ENCODE results near the gene LARGE1.

LARGE1 gene

GRCh38 chr22:33328789-33329296 lies 591.4 kb downstream of the LARGE1 start:
- no peaks in the 10 kb centered on the region for H3K4me1 ChIP-seq (ENCODE audit: control insufficient read depth in 2 of 2, insufficient read depth in 1 of 2, low read depth in 1 of 2, low read length in 2 of 2)
- H3K27me3 ChIP-seq (ENCODE audit: control insufficient read depth in 3 of 3, insufficient read depth in 3 of 3, low read depth in 1 of 3, low read length in 3 of 3): no peaks in the 10 kb centered on the region
- no peak overlapping the region for H3K4me3 ChIP-seq (ENCODE audit: low read length in 2 of 2)
- no peak overlapping the region for H4K91ac ChIP-seq (ENCODE audit: low read depth, low read length, poor library complexity)
- H2BK15ac ChIP-seq (ENCODE audit: low read length): no peak overlapping the region
- no peak for DNase-seq (ENCODE audit: low spot score)
- H3K9ac ChIP-seq (ENCODE audit: low read depth, low read length, poor library complexity): no peak overlapping the region
- no peak overlapping the region for H3K4me2 ChIP-seq (ENCODE audit: insufficient read depth, low read length, poor library complexity, severe bottlenecking)
- H3K27ac ChIP-seq (replicated peaks; ENCODE audit: low read length): no peak overlapping the region
- WGBS, 2 donors (ENCODE audit: extremely low coverage in 2 of 2, insufficient read length in 2 of 2, insufficient replicate concordance in 1 of 2): no CpG with 5 or more reads among the region's 2 CpGs
- H2BK5ac ChIP-seq (ENCODE audit: low read length): no peak overlapping the region
- no peak overlapping the region for H3K14ac ChIP-seq (ENCODE audit: low read length)
- H3K36me3 ChIP-seq (replicated peaks in 1 of 2; ENCODE audit: control insufficient read depth in 2 of 2, insufficient read depth in 2 of 2, low read length in 2 of 2): no peaks in the 10 kb centered on the region
- no peak overlapping the region for H4K8ac ChIP-seq (ENCODE audit: low read depth, low read length)
- H2BK12ac ChIP-seq (ENCODE audit: low read length): no peak overlapping the region
- H3K18ac ChIP-seq (ENCODE audit: low read length): no peak overlapping the region
- H3K79me1 ChIP-seq (ENCODE audit: low read depth, low read length): no peaks in the 10 kb centered on the region
- no peaks in the 10 kb centered on the region for H3K9me3 ChIP-seq (replicated peaks in 1 of 2; ENCODE audit: control insufficient read depth in 2 of 2, insufficient read depth in 1 of 2, low read depth in 1 of 2, low read length in 2 of 2)
- no peak overlapping the region for H3K23ac ChIP-seq (ENCODE audit: low read depth, low read length, poor library complexity)
- no peak overlapping the region for H2BK120ac ChIP-seq (ENCODE audit: low read depth, low read length)
- H2AFZ ChIP-seq (ENCODE audit: low read length): no peak overlapping the region
- H2AK5ac ChIP-seq (ENCODE audit: low read depth, low read length): no peak overlapping the region
- no peak overlapping the region for H3K4ac ChIP-seq (ENCODE audit: low read length)

- Histone ChIP-seq H3K23ac (ENCODE audit: low read depth, low read length, poor library complexity) (no peak overlapping the region), H3K4me1 (ENCODE audit: control insufficient read depth in 2 of 2, insufficient read depth in 1 of 2, low read depth in 1 of 2, low read length in 2 of 2) (no peaks in the 10 kb centered on the region), H4K8ac (ENCODE audit: low read depth, low read length) (no peak overlapping the region), H3K18ac (ENCODE audit: low read length) (no peak overlapping the region), H3K9me3 (replicated peaks in 1 of 2; ENCODE audit: control insufficient read depth in 2 of 2, insufficient read depth in 1 of 2, low read depth in 1 of 2, low read length in 2 of 2) (no peaks in the 10 kb centered on the region), H2AFZ (ENCODE audit: low read length) (no peak overlapping the region), H2BK15ac (ENCODE audit: low read length) (no peak overlapping the region), H3K9ac (ENCODE audit: low read depth, low read length, poor library complexity) (no peak overlapping the region), H2AK5ac (ENCODE audit: low read depth, low read length) (no peak overlapping the region), H2BK120ac (ENCODE audit: low read depth, low read length) (no peak overlapping the region), H3K27ac (replicated peaks; ENCODE audit: low read length) (no peak overlapping the region), H2BK12ac (ENCODE audit: low read length) (no peak overlapping the region), H4K91ac (ENCODE audit: low read depth, low read length, poor library complexity) (no peak overlapping the region), H2BK5ac (ENCODE audit: low read length) (no peak overlapping the region), H3K4me2 (ENCODE audit: insufficient read depth, low read length, poor library complexity, severe bottlenecking) (no peak overlapping the region), H3K27me3 (ENCODE audit: control insufficient read depth in 3 of 3, insufficient read depth in 3 of 3, low read depth in 1 of 3, low read length in 3 of 3) (no peaks in the 10 kb centered on the region), H3K36me3 (replicated peaks in 1 of 2; ENCODE audit: control insufficient read depth in 2 of 2, insufficient read depth in 2 of 2, low read length in 2 of 2) (peaks cover 0 to 5% of the 10 kb centered on the region in 2 donors), H3K4ac (ENCODE audit: low read length) (no peak overlapping the region), H3K14ac (ENCODE audit: low read length) (no peak overlapping the region), H3K4me3 (ENCODE audit: low read length in 2 of 2) (no peak overlapping the region), H3K79me1 (ENCODE audit: low read depth, low read length) (no peaks in the 10 kb centered on the region)
- DNase-seq (ENCODE audit: low spot score): no peak
- WGBS, 2 donors (ENCODE audit: extremely low coverage in 2 of 2, insufficient read length in 2 of 2, insufficient replicate concordance in 1 of 2): no CpG with 5 or more reads among the region's 9 CpGs
Measured at GRCh38 chr22:33327348-33327860, 592.9 kb downstream of the LARGE1 start.

- Histone ChIP-seq H2BK120ac (ENCODE audit: low read depth, low read length) (no peak overlapping the region), H3K79me1 (ENCODE audit: low read depth, low read length) (no peaks in the 10 kb centered on the region), H3K18ac (ENCODE audit: low read length) (no peak overlapping the region), H3K27ac (replicated peaks; ENCODE audit: low read length) (no peak overlapping the region), H4K8ac (ENCODE audit: low read depth, low read length) (no peak overlapping the region), H3K9me3 (replicated peaks in 1 of 2; ENCODE audit: control insufficient read depth in 2 of 2, insufficient read depth in 1 of 2, low read depth in 1 of 2, low read length in 2 of 2) (no peaks in the 10 kb centered on the region), H3K4ac (ENCODE audit: low read length) (no peak overlapping the region), H2BK5ac (ENCODE audit: low read length) (no peak overlapping the region), H4K91ac (ENCODE audit: low read depth, low read length, poor library complexity) (no peak overlapping the region), H3K36me3 (replicated peaks in 1 of 2; ENCODE audit: control insufficient read depth in 2 of 2, insufficient read depth in 2 of 2, low read length in 2 of 2) (peaks cover 0 to 5% of the 10 kb centered on the region in 2 donors), H3K4me2 (ENCODE audit: insufficient read depth, low read length, poor library complexity, severe bottlenecking) (no peak overlapping the region), H2BK15ac (ENCODE audit: low read length) (no peak overlapping the region), H3K9ac (ENCODE audit: low read depth, low read length, poor library complexity) (no peak overlapping the region), H3K14ac (ENCODE audit: low read length) (no peak overlapping the region), H2BK12ac (ENCODE audit: low read length) (no peak overlapping the region), H3K4me3 (ENCODE audit: low read length in 2 of 2) (no peak overlapping the region), H3K27me3 (ENCODE audit: control insufficient read depth in 3 of 3, insufficient read depth in 3 of 3, low read depth in 1 of 3, low read length in 3 of 3) (no peaks in the 10 kb centered on the region), H2AK5ac (ENCODE audit: low read depth, low read length) (no peak overlapping the region), H2AFZ (ENCODE audit: low read length) (no peak overlapping the region), H3K4me1 (ENCODE audit: control insufficient read depth in 2 of 2, insufficient read depth in 1 of 2, low read depth in 1 of 2, low read length in 2 of 2) (no peaks in the 10 kb centered on the region), H3K23ac (ENCODE audit: low read depth, low read length, poor library complexity) (no peak overlapping the region)
- no peak for DNase-seq (ENCODE audit: low spot score)
- no CpG with 5 or more reads among the region's 10 CpGs for WGBS, 2 donors (ENCODE audit: extremely low coverage in 2 of 2, insufficient read length in 2 of 2, insufficient replicate concordance in 1 of 2)
Measured at GRCh38 chr22:33326540-33327295, 593.6 kb downstream of the LARGE1 start.

GRCh38 chr22:33325232-33326004 lies 594.9 kb downstream of the LARGE1 start:
- Histone ChIP-seq H3K36me3 (replicated peaks in 1 of 2; ENCODE audit: control insufficient read depth in 2 of 2, insufficient read depth in 2 of 2, low read length in 2 of 2) (peaks cover 0 to 5% of the 10 kb centered on the region in 2 donors), H2BK15ac (ENCODE audit: low read length) (no peak overlapping the region), H3K79me1 (ENCODE audit: low read depth, low read length) (no peaks in the 10 kb centered on the region), H2AK5ac (ENCODE audit: low read depth, low read length) (no peak overlapping the region), H3K9ac (ENCODE audit: low read depth, low read length, poor library complexity) (no peak overlapping the region), H3K23ac (ENCODE audit: low read depth, low read length, poor library complexity) (no peak overlapping the region), H2BK12ac (ENCODE audit: low read length) (no peak overlapping the region), H3K14ac (ENCODE audit: low read length) (no peak overlapping the region), H4K91ac (ENCODE audit: low read depth, low read length, poor library complexity) (no peak overlapping the region), H3K18ac (ENCODE audit: low read length) (no peak overlapping the region), H2AFZ (ENCODE audit: low read length) (no peak overlapping the region), H2BK5ac (ENCODE audit: low read length) (no peak overlapping the region), H3K4ac (ENCODE audit: low read length) (no peak overlapping the region), H3K4me2 (ENCODE audit: insufficient read depth, low read length, poor library complexity, severe bottlenecking) (no peak overlapping the region), H3K4me1 (ENCODE audit: control insufficient read depth in 2 of 2, insufficient read depth in 1 of 2, low read depth in 1 of 2, low read length in 2 of 2) (no peaks in the 10 kb centered on the region), H3K27me3 (ENCODE audit: control insufficient read depth in 3 of 3, insufficient read depth in 3 of 3, low read depth in 1 of 3, low read length in 3 of 3) (no peaks in the 10 kb centered on the region), H4K8ac (ENCODE audit: low read depth, low read length) (no peak overlapping the region), H2BK120ac (ENCODE audit: low read depth, low read length) (no peak overlapping the region), H3K9me3 (replicated peaks in 1 of 2; ENCODE audit: control insufficient read depth in 2 of 2, insufficient read depth in 1 of 2, low read depth in 1 of 2, low read length in 2 of 2) (no peaks in the 10 kb centered on the region), H3K27ac (replicated peaks; ENCODE audit: low read length) (no peak overlapping the region), H3K4me3 (ENCODE audit: low read length in 2 of 2) (no peak overlapping the region)
- WGBS, 2 donors (ENCODE audit: extremely low coverage in 2 of 2, insufficient read length in 2 of 2, insufficient replicate concordance in 1 of 2): no CpG with 5 or more reads among the region's 5 CpGs
- no peak for DNase-seq (ENCODE audit: low spot score)
